Glutamatergic neuron (in vitro differentiated cells): ENCODE results near the gene KIFAP3. TPM values are rescaled to one million over a fixed set of nuclear protein-coding genes. Genes with fewer than 3 reads are reported as not detected.
A peak's percentile ranks its signal among the peaks of the same experiment; 100 is the strongest.
"Not testable (repeated sequence)": the region's sequence is repeated elsewhere in the genome, so short reads cannot be mapped to it uniquely, and the experiment has no call there.

ENCODE experiments used
- DNase-seq: peaks from one replicate; pipeline ENCODE4 v3.0.0; 2022
- H3K27ac Mint-ChIP-seq: one replicate; pipeline ENCODE4 v1.8.0; 2020; ENCODE audit warnings: mild to moderate bottlenecking, mixed read lengths, inconsistent platforms; ENCODE audit not compliant: unreplicated experiment
- H3K27me3 Mint-ChIP-seq: one replicate; pipeline ENCODE4 v1.8.0; 2020; ENCODE audit warnings: mild to moderate bottlenecking, moderate library complexity, mixed read lengths, inconsistent platforms; ENCODE audit not compliant: unreplicated experiment
- H3K36me3 Mint-ChIP-seq: one replicate; pipeline ENCODE4 v1.8.0; 2020; ENCODE audit warnings: mild to moderate bottlenecking, mixed read lengths, inconsistent platforms; ENCODE audit not compliant: unreplicated experiment
- H3K4me1 Mint-ChIP-seq: one replicate; pipeline ENCODE4 v1.8.0; 2020; ENCODE audit warnings: mild to moderate bottlenecking, low read depth, mixed read lengths, inconsistent platforms; ENCODE audit not compliant: unreplicated experiment
- H3K4me3 Mint-ChIP-seq: one replicate; pipeline ENCODE4 v1.8.0; 2020; ENCODE audit warnings: mild to moderate bottlenecking, mixed read lengths, inconsistent platforms; ENCODE audit not compliant: unreplicated experiment
- H3K9me3 Mint-ChIP-seq: one replicate; pipeline ENCODE4 v1.8.0; 2020; ENCODE audit warnings: mild to moderate bottlenecking, moderate library complexity, mixed read lengths, inconsistent platforms; ENCODE audit not compliant: unreplicated experiment
- total RNA-seq: library from RNA; stranded (reverse); fragmentation: NEBNext Ultra II Directional; extraction: Animal tissue kit (Norgen Biotek cat#: 25700); gene quantifications from one replicate; pipeline ENCODE4 v1.2.1, GENCODE V29; 2021; ENCODE audit not compliant: unreplicated experiment
- TF ChIP-seq, protein P1 (sequence below): fragments of 200-600 bp; sonication (generic); IDR thresholded peaks from one replicate; pipeline ENCODE4 v1.5.0; 2021; ENCODE audit not compliant: partially characterized antibody, unreplicated experiment

Gene KIFAP3
- total RNA-seq, 1 donor from 2014 or later: 61.6 TPM

GRCh38 chr1:170063109-170063826 is 11.2 kb downstream of the KIFAP3 start:
- no peak overlapping the region for H3K27ac Mint-ChIP-seq
- no peak overlapping the region for H3K4me3 Mint-ChIP-seq
- H3K27me3 Mint-ChIP-seq: no peaks in the 10 kb centered on the region

GRCh38 chr1:170061676-170062075 is 12.8 kb downstream of the KIFAP3 start:
- H3K9me3 Mint-ChIP-seq, H3K36me3 Mint-ChIP-seq, H3K4me1 Mint-ChIP-seq, DNase-seq, H3K27me3 Mint-ChIP-seq, H3K27ac Mint-ChIP-seq, H3K4me3 Mint-ChIP-seq: not testable (repeated sequence)

More at GRCh38 chr1:170063109-170063826, 11.2 kb downstream of the KIFAP3 start:
- TF ChIP-seq, protein P1, sequence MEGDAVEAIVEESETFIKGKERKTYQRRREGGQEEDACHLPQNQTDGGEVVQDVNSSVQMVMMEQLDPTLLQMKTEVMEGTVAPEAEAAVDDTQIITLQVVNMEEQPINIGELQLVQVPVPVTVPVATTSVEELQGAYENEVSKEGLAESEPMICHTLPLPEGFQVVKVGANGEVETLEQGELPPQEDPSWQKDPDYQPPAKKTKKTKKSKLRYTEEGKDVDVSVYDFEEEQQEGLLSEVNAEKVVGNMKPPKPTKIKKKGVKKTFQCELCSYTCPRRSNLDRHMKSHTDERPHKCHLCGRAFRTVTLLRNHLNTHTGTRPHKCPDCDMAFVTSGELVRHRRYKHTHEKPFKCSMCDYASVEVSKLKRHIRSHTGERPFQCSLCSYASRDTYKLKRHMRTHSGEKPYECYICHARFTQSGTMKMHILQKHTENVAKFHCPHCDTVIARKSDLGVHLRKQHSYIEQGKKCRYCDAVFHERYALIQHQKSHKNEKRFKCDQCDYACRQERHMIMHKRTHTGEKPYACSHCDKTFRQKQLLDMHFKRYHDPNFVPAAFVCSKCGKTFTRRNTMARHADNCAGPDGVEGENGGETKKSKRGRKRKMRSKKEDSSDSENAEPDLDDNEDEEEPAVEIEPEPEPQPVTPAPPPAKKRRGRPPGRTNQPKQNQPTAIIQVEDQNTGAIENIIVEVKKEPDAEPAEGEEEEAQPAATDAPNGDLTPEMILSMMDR: no peak
- no peaks in the 10 kb centered on the region for H3K4me1 Mint-ChIP-seq
- DNase-seq: no peak
- no peaks in the 10 kb centered on the region for H3K36me3 Mint-ChIP-seq
- H3K9me3 Mint-ChIP-seq: no peaks in the 10 kb centered on the region

GRCh38 chr1:170060015-170060520 is 14.4 kb downstream of the KIFAP3 start:
- not testable (repeated sequence) for H3K27ac Mint-ChIP-seq

DNA sequence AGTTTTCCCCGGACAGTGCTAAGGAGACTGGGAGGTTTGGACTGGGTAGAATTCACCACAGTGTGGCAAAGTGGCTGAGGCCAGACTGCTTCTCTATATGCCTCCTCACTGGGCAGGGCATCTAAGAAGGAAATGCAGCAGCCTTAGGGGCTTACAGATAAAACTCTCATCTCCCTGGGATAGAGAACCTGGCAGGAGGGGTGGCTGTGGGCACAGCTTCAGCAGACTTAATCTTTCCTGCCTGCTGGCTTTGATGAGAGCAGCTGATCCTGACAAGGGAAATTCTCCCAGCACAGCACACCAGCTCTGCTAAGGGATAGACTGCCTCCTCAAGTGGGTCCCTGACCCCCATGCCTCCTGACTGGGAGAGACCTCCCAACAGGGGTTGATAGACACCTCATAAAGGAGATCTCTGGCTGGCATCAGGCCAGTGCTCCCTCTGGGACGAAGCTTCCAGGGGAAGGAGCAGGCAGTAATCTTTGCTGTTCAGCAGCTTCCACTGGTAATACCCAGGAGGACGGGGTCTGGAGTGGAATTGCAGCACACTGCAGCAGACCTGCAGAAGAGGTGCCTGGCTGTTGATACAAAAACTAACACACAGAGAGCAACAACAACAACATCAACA is 25.2 kb downstream of the KIFAP3 start:
- TF ChIP-seq, protein P1: no peak
- H3K9me3 Mint-ChIP-seq: no peaks in the 10 kb centered on the region
- no peaks in the 10 kb centered on the region for H3K4me1 Mint-ChIP-seq
- no peaks in the 10 kb centered on the region for H3K36me3 Mint-ChIP-seq
- peak; percentile 21 for DNase-seq
- no peaks in the 10 kb centered on the region for H3K27me3 Mint-ChIP-seq
- H3K27ac Mint-ChIP-seq: no peak overlapping the region
- H3K4me3 Mint-ChIP-seq: no peak overlapping the region

More at GRCh38 chr1:170060015-170060520, 14.4 kb downstream of the KIFAP3 start:
- DNase-seq, H3K27me3 Mint-ChIP-seq, H3K9me3 Mint-ChIP-seq, H3K36me3 Mint-ChIP-seq, H3K4me1 Mint-ChIP-seq, H3K4me3 Mint-ChIP-seq: not testable (repeated sequence)

DNA sequence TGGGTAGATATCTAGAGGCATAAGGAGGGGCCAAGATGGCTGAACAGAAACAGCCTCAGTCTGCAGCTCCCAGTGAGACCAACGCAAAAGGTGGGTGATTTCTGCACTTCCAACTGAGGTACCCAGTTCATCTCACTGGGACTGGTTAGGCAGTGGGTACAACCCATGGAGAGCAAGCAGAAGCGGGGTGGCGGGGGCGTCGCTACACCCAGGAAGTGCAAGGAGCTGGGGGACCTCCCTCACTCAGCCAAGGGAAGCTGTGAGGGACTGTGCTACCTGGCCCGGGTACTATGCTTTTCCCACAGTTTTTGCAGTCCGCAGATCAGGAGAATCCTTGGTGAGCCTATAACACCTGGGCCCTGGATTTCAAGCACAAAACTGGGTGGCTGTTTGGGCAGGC is 26.0 kb downstream of the KIFAP3 start:
- DNase-seq: no peak
- Mint-ChIP-seq H3K36me3 (no peaks in the 10 kb centered on the region), H3K4me3 (no peak overlapping the region), H3K27me3 (no peaks in the 10 kb centered on the region), H3K27ac (no peak overlapping the region), H3K4me1 (no peaks in the 10 kb centered on the region), H3K9me3 (no peaks in the 10 kb centered on the region)
- TF ChIP-seq, protein P1: no peak

- no peak overlapping the region for H3K4me3 Mint-ChIP-seq
- no peak for DNase-seq
- no peaks in the 10 kb centered on the region for H3K36me3 Mint-ChIP-seq
- no peak overlapping the region for H3K27ac Mint-ChIP-seq
- TF ChIP-seq, protein P1: no peak
- no peaks in the 10 kb centered on the region for H3K4me1 Mint-ChIP-seq
- no peaks in the 10 kb centered on the region for H3K9me3 Mint-ChIP-seq
- no peaks in the 10 kb centered on the region for H3K27me3 Mint-ChIP-seq
Observed at GRCh38 chr1:170044187-170044586, 30.3 kb downstream of the KIFAP3 start.
